Keratinocyte (primary cell): ENCODE measurements around the gene TBCC. TPM values are rescaled to one million over a fixed set of nuclear protein-coding genes. Genes with fewer than 3 reads are reported as not detected.

Experiments
- DNase-seq: peaks from one replicate; pipeline ENCODE4 v3.0.0-alpha.2; 2011; ENCODE audit warnings: low read depth, missing footprints, low spot score
- FAIRE-seq: peaks from 2 replicates; lab custom pipeline; 2011; peaks lifted over from hg19 to GRCh38; lab: Jason Lieb, UNC
- H2AFZ ChIP-seq: 2 replicates; pipeline ENCODE4 v1.6.0; 2012; ENCODE audit warnings: low read length, control low read depth, inconsistent platforms; ENCODE audit not compliant: control insufficient read depth
- H3K27ac ChIP-seq: 2 replicates; pipeline ENCODE4 v1.5.1; 2011; ENCODE audit warnings: low read length; ENCODE audit not compliant: control insufficient read depth, insufficient read depth
- H3K27me3 ChIP-seq: 3 replicates; pipeline ENCODE4 v1.6.0; 2011; ENCODE audit warnings: low read length; ENCODE audit not compliant: control insufficient read depth, insufficient read depth; ENCODE audit errors: extremely low read depth
- H3K36me3 ChIP-seq, 2 experiments: 2 replicates in 1 of 2; 3 replicates in 1 of 2; pipeline ENCODE4 v1.5.1; 2011; ENCODE audit warnings: low read length in 2 of 2, mild to moderate bottlenecking in 1 of 2; ENCODE audit not compliant: control insufficient read depth in 2 of 2, insufficient read depth in 2 of 2; ENCODE audit errors: extremely low read depth in 1 of 2
- H3K4me1 ChIP-seq: 3 replicates; pipeline ENCODE4 v1.5.1; 2011; ENCODE audit warnings: low read length; ENCODE audit not compliant: control insufficient read depth, insufficient read depth; ENCODE audit errors: extremely low read depth
- H3K4me2 ChIP-seq: 3 replicates; pipeline ENCODE4 v1.6.0; 2011; ENCODE audit warnings: low read depth, low read length; ENCODE audit not compliant: control insufficient read depth, insufficient read depth; ENCODE audit errors: extremely low read depth
- H3K4me3 ChIP-seq, 3 experiments: fragments of 200-600 bp in 1 of 3; sonication (generic) in 1 of 3; 2 replicates in 2 of 3; 3 replicates in 1 of 3; pipeline ENCODE4 v1.5.1; 2011 to 2016; ENCODE audit warnings: low read length in 3 of 3, mild to moderate bottlenecking in 3 of 3, control low read depth in 2 of 3, inconsistent platforms in 1 of 3, low read depth in 1 of 3, mixed read lengths in 1 of 3, mixed run types in 1 of 3, moderate library complexity in 1 of 3; ENCODE audit not compliant: control insufficient read depth in 2 of 3, insufficient read depth in 2 of 3; ENCODE audit errors: extremely low read depth in 1 of 3
- H3K79me2 ChIP-seq: 2 replicates; pipeline ENCODE4 v1.6.0; 2012; ENCODE audit warnings: low read length; ENCODE audit not compliant: control insufficient read depth, insufficient read depth
- H3K9ac ChIP-seq: 3 replicates; pipeline ENCODE4 v1.6.0; 2011; ENCODE audit warnings: low read length; ENCODE audit not compliant: control insufficient read depth, insufficient read depth; ENCODE audit errors: extremely low read depth
- H3K9me1 ChIP-seq: 3 replicates; pipeline ENCODE4 v1.6.0; 2011; ENCODE audit warnings: low read length; ENCODE audit not compliant: control insufficient read depth, insufficient read depth; ENCODE audit errors: extremely low read depth
- H3K9me3 ChIP-seq: 2 replicates; pipeline ENCODE4 v1.5.1; 2012; ENCODE audit warnings: low read depth, low read length; ENCODE audit not compliant: control insufficient read depth
- H4K20me1 ChIP-seq: 3 replicates; pipeline ENCODE4 v1.6.0; 2011; ENCODE audit warnings: low read length; ENCODE audit not compliant: control insufficient read depth, insufficient read depth; ENCODE audit errors: extremely low read depth
- EZH2 ChIP-seq: IDR thresholded peaks from one replicate; pipeline ENCODE4 v1.6.1; 2012; ENCODE audit warnings: inconsistent platforms, mild to moderate bottlenecking, low read length, moderate library complexity
- dilution Hi-C: fragments of 300-500 bp; cut with MboI; formaldehyde crosslinking; loops from one replicate; pipeline ENCODE4 v1.7.0; 2020; ENCODE audit warnings: low sequenced_read_pairs; ENCODE audit not compliant: extremely low pct_ligation_motif_present
- polyA plus RNA-seq, 5 experiments: library from polyadenylated mRNA; depleted of rRNA in 3 of 5; stranded (reverse) in 3 of 5; stranded (forward) in 1 of 5; unstranded in 1 of 5; fragments of >200 nt; gene quantifications; 1 replicate in 1 of 5; 2 replicates in 3 of 5; 3 replicates in 1 of 5; pipeline versions ENCODE4 v1.2.1 to v1.2.3, GENCODE V29; 2011 to 2012; ENCODE audit warnings: missing spikeins in 2 of 5, low read depth in 1 of 5, low replicate concordance in 1 of 5
- TF ChIP-seq, protein P1 (sequence below), 3 experiments: IDR thresholded peaks in 1 of 3; conservative IDR thresholded peaks in 1 of 3; optimal IDR thresholded peaks in 1 of 3; 2 replicates in 2 of 3; 3 replicates in 1 of 3; pipeline versions ENCODE3 to v1.5.1; 2011; ENCODE audit warnings: low read length in 3 of 3, mild to moderate bottlenecking in 3 of 3, moderate library complexity in 2 of 3, control low read depth in 1 of 3, inconsistent platforms in 1 of 3; ENCODE audit not compliant: insufficient read depth in 2 of 3; ENCODE audit errors: extremely low read depth in 1 of 3

The TBCC gene
- polyA plus RNA-seq, 1 donor (not counting 4 experiments of a cell fraction or from before 2014, with no cell fraction given) = 16.7 TPM

DNA sequence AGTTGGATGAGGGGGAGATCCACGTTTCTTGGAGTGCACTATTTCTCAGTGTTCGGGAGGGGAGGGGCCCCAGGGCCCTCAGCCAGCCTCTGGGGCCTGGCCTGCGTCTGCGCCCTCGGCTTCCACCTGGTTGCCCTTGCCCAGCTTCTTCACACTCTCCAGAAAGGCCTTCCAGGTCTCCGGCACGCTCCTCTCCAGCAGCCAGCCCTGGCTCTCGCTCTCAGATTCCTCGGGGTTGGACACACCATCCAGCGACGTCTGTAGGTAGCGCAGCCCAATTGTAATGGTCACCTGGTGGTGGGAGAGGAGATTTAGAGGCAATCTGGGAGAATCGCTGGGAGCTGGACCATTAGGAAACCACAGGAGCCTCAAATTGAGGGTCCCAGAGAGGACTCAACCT, 47.7 kb downstream of the TBCC start:
- peaks cover 3% of the 10 kb centered on the region for H3K9me1 ChIP-seq
- H3K9ac ChIP-seq = no peak overlapping the region
- no peaks in the 10 kb centered on the region for H3K79me2 ChIP-seq
- DNase-seq = no peak
- H3K4me1 ChIP-seq = peaks cover 30% of the 10 kb centered on the region
- H4K20me1 ChIP-seq = no peaks in the 10 kb centered on the region
- H3K9me3 ChIP-seq = no peaks in the 10 kb centered on the region
- no peak for FAIRE-seq
- peaks cover 6 to 7% of the 10 kb centered on the region in 2 experiments for H3K36me3 ChIP-seq
- dilution Hi-C loops = no loop called here
- H3K27ac ChIP-seq = no peak overlapping the region
- TF ChIP-seq, protein P1, sequence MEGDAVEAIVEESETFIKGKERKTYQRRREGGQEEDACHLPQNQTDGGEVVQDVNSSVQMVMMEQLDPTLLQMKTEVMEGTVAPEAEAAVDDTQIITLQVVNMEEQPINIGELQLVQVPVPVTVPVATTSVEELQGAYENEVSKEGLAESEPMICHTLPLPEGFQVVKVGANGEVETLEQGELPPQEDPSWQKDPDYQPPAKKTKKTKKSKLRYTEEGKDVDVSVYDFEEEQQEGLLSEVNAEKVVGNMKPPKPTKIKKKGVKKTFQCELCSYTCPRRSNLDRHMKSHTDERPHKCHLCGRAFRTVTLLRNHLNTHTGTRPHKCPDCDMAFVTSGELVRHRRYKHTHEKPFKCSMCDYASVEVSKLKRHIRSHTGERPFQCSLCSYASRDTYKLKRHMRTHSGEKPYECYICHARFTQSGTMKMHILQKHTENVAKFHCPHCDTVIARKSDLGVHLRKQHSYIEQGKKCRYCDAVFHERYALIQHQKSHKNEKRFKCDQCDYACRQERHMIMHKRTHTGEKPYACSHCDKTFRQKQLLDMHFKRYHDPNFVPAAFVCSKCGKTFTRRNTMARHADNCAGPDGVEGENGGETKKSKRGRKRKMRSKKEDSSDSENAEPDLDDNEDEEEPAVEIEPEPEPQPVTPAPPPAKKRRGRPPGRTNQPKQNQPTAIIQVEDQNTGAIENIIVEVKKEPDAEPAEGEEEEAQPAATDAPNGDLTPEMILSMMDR (optimal IDR thresholded peaks at IDR 0.05 in 1 of 3, IDR thresholded peaks at IDR 0.05 in 1 of 3, conservative IDR thresholded peaks at IDR 0.05 in 1 of 3; ENCODE audit: extremely low read depth in 1 of 3, insufficient read depth in 2 of 3, low read length in 3 of 3) = no peak
- no peak for TF ChIP-seq EZH2
- no peak overlapping the region for H3K4me2 ChIP-seq
- H2AFZ ChIP-seq = no peak overlapping the region
- no peaks in the 10 kb centered on the region for H3K27me3 ChIP-seq
- H3K4me3 ChIP-seq = no peak overlapping the region

DNA sequence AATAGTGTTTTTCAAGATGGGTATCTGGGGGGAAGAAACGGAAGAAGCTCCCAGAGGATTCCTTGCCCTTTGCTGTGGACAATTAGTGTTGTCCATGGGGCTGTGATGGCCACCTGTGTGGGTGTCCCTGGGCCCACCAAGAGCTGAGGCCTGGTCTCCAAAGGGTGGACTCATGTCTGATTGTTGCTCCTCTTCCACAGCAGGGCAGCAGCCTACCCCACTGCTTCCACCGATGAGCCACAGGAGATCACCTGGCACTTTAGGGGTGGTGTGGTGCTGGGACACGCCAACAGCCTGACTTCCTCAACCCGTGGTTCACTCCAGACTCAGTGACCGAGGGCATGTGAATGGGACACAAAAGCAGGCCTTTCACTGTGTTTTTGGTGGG, 48.6 kb downstream of the TBCC start:
- no peak for DNase-seq
- dilution Hi-C loops = no loop called here
- no peak overlapping the region for H3K27ac ChIP-seq
- peaks cover 10 to 11% of the 10 kb centered on the region in 2 experiments for H3K36me3 ChIP-seq
- no peak overlapping the region for H2AFZ ChIP-seq
- peaks cover 3% of the 10 kb centered on the region for H3K9me1 ChIP-seq
- no peak for FAIRE-seq
- H3K9me3 ChIP-seq = no peaks in the 10 kb centered on the region
- no peak for TF ChIP-seq EZH2
- TF ChIP-seq, protein P1 (optimal IDR thresholded peaks at IDR 0.05 in 1 of 3, IDR thresholded peaks at IDR 0.05 in 1 of 3, conservative IDR thresholded peaks at IDR 0.05 in 1 of 3; ENCODE audit: extremely low read depth in 1 of 3, insufficient read depth in 2 of 3, low read length in 3 of 3) = no peak
- H3K79me2 ChIP-seq = no peaks in the 10 kb centered on the region
- H3K9ac ChIP-seq = no peak overlapping the region
- no peak overlapping the region for H3K4me2 ChIP-seq
- no peaks in the 10 kb centered on the region for H4K20me1 ChIP-seq
- H3K27me3 ChIP-seq = no peaks in the 10 kb centered on the region
- H3K4me3 ChIP-seq = no peak overlapping the region
- H3K4me1 ChIP-seq = peaks cover 39% of the 10 kb centered on the region
